Measurements from ENCODE around the gene MAGEB3.

GRCh38 chrX:30283456-30284200 lies 53.2 kb downstream of the MAGEB3 start:
- TF ChIP-seq POLR2AphosphoS5 (IDR thresholded peaks at IDR 0.05; ENCODE audit: low read depth, low read length), result no peak
- no peak for TF ChIP-seq SIN3A (IDR thresholded peaks at IDR 0.05; ENCODE audit: borderline replicate concordance, insufficient read depth, low read length)
- TF ChIP-seq REST (IDR thresholded peaks at IDR 0.05; ENCODE audit: insufficient read depth in 1 of 2, low read depth in 2 of 2, low read length in 2 of 2), result no peak
